Activated CD8-positive, alpha-beta T cell treated with anti-CD3 and anti-CD28 coated beads for 36 hours (primary cell): ENCODE measurements around the gene ALDH9A1. TPM values are rescaled to one million over a fixed set of nuclear protein-coding genes. Genes with fewer than 3 reads are reported as not detected.

Source experiments
- ATAC-seq: fragments of 200-7000 bp; cut with Tn5 transposase; one replicate; pipeline ENCODE4 v1.10.0; 2021; ENCODE audit warnings: mild to moderate bottlenecking, moderate library complexity
- CTCF ChIA-PET: fragments of 350-600 bp; sonication (Branson Sonifier 250); formaldehyde crosslinking; loops from one replicate; lab custom pipeline; 2021; ENCODE audit warnings: antibody characterized with exemption; lab: Charles Lee
- POLR2A ChIA-PET: fragments of 350-600 bp; sonication (Branson Sonifier 250); formaldehyde crosslinking; loops from one replicate; lab custom pipeline; 2021; ENCODE audit warnings: antibody characterized with exemption; lab: Charles Lee
- DNase-seq: peaks from one replicate; pipeline ENCODE4 v3.0.0-alpha.2; 2020
- H3K27ac Mint-ChIP-seq: one replicate; pipeline ENCODE4 v1.8.0; 2021; ENCODE audit warnings: mild to moderate bottlenecking, mixed read lengths
- H3K27me3 Mint-ChIP-seq: one replicate; pipeline ENCODE4 v1.8.0; 2021; ENCODE audit warnings: mixed read lengths
- H3K36me3 Mint-ChIP-seq: one replicate; pipeline ENCODE4 v1.8.0; 2021; ENCODE audit warnings: low read depth, mixed read lengths
- H3K4me1 Mint-ChIP-seq: one replicate; pipeline ENCODE4 v1.8.0; 2021; ENCODE audit warnings: low read depth, mixed read lengths
- H3K4me3 Mint-ChIP-seq: one replicate; pipeline ENCODE4 v1.8.0; 2021; ENCODE audit warnings: mild to moderate bottlenecking, moderate library complexity, mixed read lengths
- H3K9me3 Mint-ChIP-seq: one replicate; pipeline ENCODE4 v1.8.0; 2021; ENCODE audit warnings: mixed read lengths
- CTCF ChIP-seq: fragments of 200-600 bp; IDR thresholded peaks from one replicate; pipeline ENCODE4 v1.8.0; 2022; ENCODE audit warnings: antibody characterized with exemption, mild to moderate bottlenecking
- intact Hi-C: fragments of 100-400 bp; cut with micrococcal nuclease; formaldehyde crosslinking; loops from one replicate; pipeline ENCODE4 v1.10.0; 2022
- total RNA-seq, 2 experiments: library from RNA; stranded (reverse); gene quantifications; one replicate each; pipeline ENCODE4 v1.2.3, GENCODE V29; 2021

The ALDH9A1 gene
- total RNA-seq, 2 experiments from 2014 or later: 25.6 to 28.2 TPM

GRCh38 chr1:165632491-165632890 is 65.9 kb downstream of the ALDH9A1 start:
- Mint-ChIP-seq H3K9me3 (no peaks in the 10 kb centered on the region), H3K4me1 (peaks cover 24% of the 10 kb centered on the region), H3K4me3 (no peak overlapping the region), H3K27me3 (no peaks in the 10 kb centered on the region), H3K36me3 (no peaks in the 10 kb centered on the region), H3K27ac (no peak overlapping the region)
- ATAC-seq: no peak
- TF ChIP-seq CTCF: no peak
- intact Hi-C loops: no loop called here
- ChIA-PET POLR2A (no interaction called here), CTCF (interaction anchor here (1.2 to 3.7 kb wide), 2 partner anchors 9 to 31 kb away, joined by 3 to 12 read pairs; no protein-coding TSS in a partner anchor)
- DNase-seq: no peak

DNA sequence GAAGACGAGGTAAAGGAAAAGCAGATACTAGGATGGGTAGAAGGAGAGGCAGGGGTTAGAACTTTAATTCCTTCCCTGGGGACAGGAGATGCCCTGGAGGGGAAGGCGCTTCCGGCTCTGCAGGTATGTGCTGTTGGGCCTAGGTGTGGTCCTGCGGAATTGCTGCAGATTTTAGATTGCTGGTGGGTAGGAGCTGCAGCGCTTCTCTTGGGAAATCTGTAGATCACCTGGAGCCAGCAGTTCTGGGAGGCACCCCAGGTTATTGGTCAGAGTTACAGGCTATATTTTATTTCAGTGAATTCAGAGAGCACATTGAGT is 66.3 kb downstream of the ALDH9A1 start:
- no peak for ATAC-seq
- H3K4me1 Mint-ChIP-seq: peaks cover 24% of the 10 kb centered on the region
- intact Hi-C loops: no loop called here
- ChIA-PET CTCF (interaction anchor here (1.2 to 3.7 kb wide), 2 partner anchors 9 to 31 kb away, joined by 3 to 12 read pairs; no protein-coding TSS in a partner anchor), POLR2A (no interaction called here)
- H3K27me3 Mint-ChIP-seq: no peaks in the 10 kb centered on the region
- H3K9me3 Mint-ChIP-seq: no peaks in the 10 kb centered on the region
- no peak for TF ChIP-seq CTCF
- no peak for DNase-seq
- no peak overlapping the region for H3K4me3 Mint-ChIP-seq
- no peak overlapping the region for H3K27ac Mint-ChIP-seq
- H3K36me3 Mint-ChIP-seq: no peaks in the 10 kb centered on the region

DNA sequence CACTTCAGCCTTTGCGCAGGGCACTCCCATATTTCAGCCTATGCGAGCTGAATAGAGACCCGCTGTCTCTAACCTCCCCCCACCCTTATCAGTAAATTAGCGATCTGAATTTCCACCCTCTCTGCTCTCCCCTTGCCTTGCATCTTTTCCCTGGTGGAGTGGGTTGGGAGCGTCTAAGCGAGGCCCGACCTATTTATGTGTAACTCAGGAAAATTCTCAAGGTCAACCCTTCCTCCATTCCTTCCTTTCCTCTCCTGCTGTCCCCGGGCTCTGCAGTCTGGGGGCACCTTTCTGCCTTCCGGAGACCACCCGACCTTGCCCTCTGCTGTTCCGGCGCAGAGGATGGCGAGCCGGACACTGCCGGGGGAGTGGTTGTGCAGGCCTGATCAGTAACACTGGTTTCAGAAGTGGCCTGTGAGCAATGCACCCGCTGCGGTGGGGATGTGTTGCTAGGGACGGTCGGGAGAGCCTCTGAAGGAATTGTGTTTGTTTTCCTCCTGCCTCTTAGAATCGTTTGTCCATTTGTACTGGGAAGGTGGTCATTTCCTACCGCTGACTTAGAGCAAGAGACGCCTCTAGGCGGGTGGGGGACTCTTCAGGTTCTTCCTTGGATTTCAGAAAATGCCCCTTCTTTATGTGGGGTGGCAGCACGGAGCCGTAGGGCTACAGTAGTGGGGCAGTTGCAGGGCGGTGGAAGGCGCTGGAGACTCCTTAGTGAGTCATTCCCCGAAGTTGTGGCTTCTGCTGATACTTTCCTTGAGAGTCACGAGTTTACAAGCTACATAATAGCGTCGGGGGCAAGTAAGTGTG is 66.8 kb downstream of the ALDH9A1 start:
- no peaks in the 10 kb centered on the region for H3K9me3 Mint-ChIP-seq
- H3K4me3 Mint-ChIP-seq: no peak overlapping the region
- intact Hi-C loops: loop anchor here (2.0 kb wide), 1 partner anchor 67 kb away; the partner anchor contains the start of gene ALDH9A1
- TF ChIP-seq CTCF: no peak
- POLR2A ChIA-PET: no interaction called here
- H3K27me3 Mint-ChIP-seq: no peaks in the 10 kb centered on the region
- DNase-seq (peak; percentile 73), ATAC-seq (peak; percentile 31)
- CTCF ChIA-PET: interaction anchor here (3.7 kb wide), 1 partner anchor 30 kb away, joined by 12 read pairs; no protein-coding TSS in a partner anchor
- H3K36me3 Mint-ChIP-seq: no peaks in the 10 kb centered on the region
- H3K27ac Mint-ChIP-seq: no peak overlapping the region
- peaks cover 24% of the 10 kb centered on the region for H3K4me1 Mint-ChIP-seq

DNA sequence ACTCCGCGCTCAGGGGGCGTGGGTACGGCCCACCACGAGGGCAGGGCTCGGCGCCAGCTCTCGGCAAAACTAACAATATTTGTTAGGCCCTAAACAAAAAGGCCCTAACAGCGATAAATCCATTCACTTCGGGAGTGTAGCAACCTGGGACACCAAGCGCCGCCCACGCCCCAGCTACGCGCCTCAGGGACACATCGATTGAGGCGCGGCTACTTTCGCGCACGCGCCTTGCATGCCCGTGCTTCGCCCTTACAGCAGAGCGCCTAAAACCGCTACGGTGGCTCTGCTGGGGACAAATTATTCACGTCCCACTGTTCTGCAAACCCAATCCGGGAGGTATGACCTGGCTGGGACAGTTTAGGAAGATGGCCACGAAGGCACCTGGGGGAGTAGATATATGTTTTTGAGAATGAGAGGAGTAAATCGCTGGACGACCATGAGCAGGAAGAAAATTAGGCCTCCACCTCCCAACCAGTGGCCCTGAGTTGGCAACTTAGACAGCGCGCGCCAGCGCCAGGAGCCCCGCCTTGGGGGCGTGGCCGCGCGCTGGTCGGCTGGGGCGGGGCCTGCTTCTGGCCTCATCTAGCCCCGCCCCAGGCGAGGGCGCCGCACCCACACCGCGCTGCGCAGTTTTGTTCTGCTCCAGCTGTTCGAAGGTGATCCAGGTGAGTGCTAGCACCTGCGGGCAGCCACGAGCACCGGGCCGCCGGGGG is 67.6 kb downstream of the ALDH9A1 start, which contains the start of gene MGST3:
TSS of gene MGST3 (plus strand) at position 606 of the 713 bp plus-strand sequence. CDS start 18,614 bp downstream, outside the sequence.
- Mint-ChIP-seq H3K27ac (no peak within 1 kb of the TSS), H3K4me3 (no peak within 1 kb of the TSS), H3K36me3 (no peaks in the 10 kb centered on the region), H3K4me1 (peaks cover 22% of the 10 kb centered on the region), H3K9me3 (no peaks in the 10 kb centered on the region), H3K27me3 (no peaks in the 10 kb centered on the region)
- intact Hi-C loops: loop anchor here (2.0 kb wide), 1 partner anchor 68 kb away; the partner anchor contains the start of gene ALDH9A1
- ChIA-PET CTCF (interaction anchor here (1.3 to 3.7 kb wide), 2 partner anchors 29 to 32 kb away, joined by 8 to 12 read pairs; no protein-coding TSS in a partner anchor), POLR2A (interaction anchor here (0.6 kb wide), 1 partner anchor 1246 kb away, joined by 3 read pairs; the partner anchor contains the start of gene TADA1)
- ATAC-seq (peak; percentile 94), DNase-seq (peak; percentile 98)
- no peak for TF ChIP-seq CTCF
